Measurements from ENCODE around the gene CDH13. TPM values are rescaled to one million over a fixed set of nuclear protein-coding genes. Genes with fewer than 3 reads are reported as not detected.

Gene CDH13
- total and polyA plus RNA-seq, 2 experiments from 2014 or later: 1.2 to 1.5 TPM

GRCh38 chr16:83159049-83159448, 532.3 kb downstream of the CDH13 start:
- H3K4me1 ChIP-seq (ENCODE audit: insufficient read depth): no peaks in the 10 kb centered on the region
- no peak overlapping the region for H3K4me2 ChIP-seq
- H3K4me3 ChIP-seq: no peak overlapping the region
- H3K27ac ChIP-seq: no peak overlapping the region
- H4K20me1 ChIP-seq (ENCODE audit: insufficient read depth, poor library complexity, severe bottlenecking): no peaks in the 10 kb centered on the region
- no peaks in the 10 kb centered on the region for H3K27me3 ChIP-seq
- H3K36me3 ChIP-seq (replicated peaks; ENCODE audit: insufficient read depth, low read depth): no peaks in the 10 kb centered on the region
- H3K9me3 ChIP-seq (ENCODE audit: low read depth): no peaks in the 10 kb centered on the region
- 73% methylated on average over 2 of the region's 2 CpGs for WGBS (ENCODE audit: low lambda C conversion rate, missing lambda C conversion rate)
- H2AFZ ChIP-seq: no peak overlapping the region
- no peak for DNase-seq (ENCODE audit: low spot score)
- no peaks in the 10 kb centered on the region for H3K79me2 ChIP-seq
- TF ChIP-seq CTCF (IDR thresholded peaks at IDR 0.05; ENCODE audit: poor library complexity): no peak
- TF ChIP-seq EZH2 (IDR thresholded peaks at IDR 0.05; ENCODE audit: borderline replicate concordance): no peak
- no peak for TF ChIP-seq EZH2phosphoT487 (IDR thresholded peaks at IDR 0.05; ENCODE audit: low read depth, severe bottlenecking, unreplicated experiment)
- no peaks in the 10 kb centered on the region for H3K9me2 ChIP-seq (replicated peaks; ENCODE audit: insufficient read depth)

- 80% methylated on average over 7 of the region's 7 CpGs for WGBS (ENCODE audit: low lambda C conversion rate, missing lambda C conversion rate)
Measured at GRCh38 chr16:83160287-83161020, 533.7 kb downstream of the CDH13 start.

GRCh38 chr16:83162791-83163190, 536.0 kb downstream of the CDH13 start:
- Histone ChIP-seq H4K20me1 (ENCODE audit: insufficient read depth, poor library complexity, severe bottlenecking) (no peaks in the 10 kb centered on the region), H3K27me3 (no peaks in the 10 kb centered on the region), H3K4me3 (no peak overlapping the region), H3K9me3 (ENCODE audit: low read depth) (no peaks in the 10 kb centered on the region), H3K79me2 (no peaks in the 10 kb centered on the region), H3K9me2 (replicated peaks; ENCODE audit: insufficient read depth) (no peaks in the 10 kb centered on the region), H3K4me2 (no peak overlapping the region), H2AFZ (no peak overlapping the region), H3K27ac (no peak overlapping the region), H3K36me3 (replicated peaks; ENCODE audit: insufficient read depth, low read depth) (no peaks in the 10 kb centered on the region), H3K4me1 (ENCODE audit: insufficient read depth) (no peaks in the 10 kb centered on the region)
- DNase-seq (ENCODE audit: low spot score): no peak
- WGBS (ENCODE audit: low lambda C conversion rate, missing lambda C conversion rate): 80% methylated on average over 2 of the region's 2 CpGs
- TF ChIP-seq EZH2 (IDR thresholded peaks at IDR 0.05; ENCODE audit: borderline replicate concordance) (no peak), EZH2phosphoT487 (IDR thresholded peaks at IDR 0.05; ENCODE audit: low read depth, severe bottlenecking, unreplicated experiment) (no peak), CTCF (IDR thresholded peaks at IDR 0.05; ENCODE audit: poor library complexity) (no peak)

More at GRCh38 chr16:83160287-83161020, 533.7 kb downstream of the CDH13 start:
- no peak overlapping the region for H2AFZ ChIP-seq
- no peak for TF ChIP-seq CTCF (IDR thresholded peaks at IDR 0.05; ENCODE audit: poor library complexity)
- no peak for TF ChIP-seq EZH2 (IDR thresholded peaks at IDR 0.05; ENCODE audit: borderline replicate concordance)
- TF ChIP-seq EZH2phosphoT487 (IDR thresholded peaks at IDR 0.05; ENCODE audit: low read depth, severe bottlenecking, unreplicated experiment): no peak
- H3K4me2 ChIP-seq: no peak overlapping the region
- H4K20me1 ChIP-seq (ENCODE audit: insufficient read depth, poor library complexity, severe bottlenecking): no peaks in the 10 kb centered on the region
- no peak overlapping the region for H3K27ac ChIP-seq
- H3K9me3 ChIP-seq (ENCODE audit: low read depth): no peaks in the 10 kb centered on the region
- H3K27me3 ChIP-seq: no peaks in the 10 kb centered on the region
- H3K79me2 ChIP-seq: no peaks in the 10 kb centered on the region
- H3K9me2 ChIP-seq (replicated peaks; ENCODE audit: insufficient read depth): no peaks in the 10 kb centered on the region
- H3K36me3 ChIP-seq (replicated peaks; ENCODE audit: insufficient read depth, low read depth): no peaks in the 10 kb centered on the region
- no peak for DNase-seq (ENCODE audit: low spot score)
- no peaks in the 10 kb centered on the region for H3K4me1 ChIP-seq (ENCODE audit: insufficient read depth)
- no peak overlapping the region for H3K4me3 ChIP-seq

Measured in hepatocyte (in vitro differentiated cells).